Heart right ventricle (tissue), 16 donors: ENCODE results near the gene IMMP2L. TPM values are rescaled to one million over a fixed set of nuclear protein-coding genes. Genes with fewer than 3 reads are reported as not detected.

Source experiments
- ATAC-seq, 8 donors: fragments of 200-7000 bp; cut with Tn5 transposase; one replicate each; pipeline ENCODE4 v1.9.1; 2020; ENCODE audit warnings: mild to moderate bottlenecking in 8 of 8, moderate library complexity in 8 of 8, moderate number of reproducible peaks in 1 of 8
- DNase-seq, 2 donors: peaks; one replicate each; pipeline ENCODE4 v3.0.0-alpha.2; 2020
- H3K27ac ChIP-seq, 10 donors: fragments of 200-600 bp; sonication (generic) in 2 of 10; one replicate each; pipeline versions ENCODE4 v1.5.0 to v1.8.0; 2020 to 2022; ENCODE audit warnings: mild to moderate bottlenecking in 3 of 10
- H3K27me3 ChIP-seq, 7 donors: fragments of 200-600 bp; one replicate each; pipeline ENCODE4 v1.8.0; 2021 to 2022; ENCODE audit warnings: mild to moderate bottlenecking in 2 of 7
- H3K36me3 ChIP-seq, 9 donors: fragments of 200-600 bp; sonication (generic) in 1 of 9; one replicate each; pipeline versions ENCODE4 v1.5.0 to v1.8.0; 2020 to 2022; ENCODE audit warnings: mild to moderate bottlenecking in 2 of 9
- H3K4me1 ChIP-seq, 9 donors: fragments of 200-600 bp; sonication (generic) in 1 of 9; one replicate each; pipeline versions ENCODE4 v1.5.0 to v1.8.0; 2020 to 2022; ENCODE audit warnings: mild to moderate bottlenecking in 4 of 9
- H3K4me3 ChIP-seq, 10 donors: fragments of 200-600 bp; sonication (generic) in 2 of 10; one replicate each; pipeline versions ENCODE4 v1.5.0 to v1.8.0; 2020 to 2022; ENCODE audit warnings: mild to moderate bottlenecking in 7 of 10, moderate library complexity in 2 of 10
- H3K9me3 ChIP-seq, 11 donors: fragments of 200-600 bp in 10 of 11; sonication (generic) in 2 of 11; one replicate each; pipeline versions ENCODE4 v1.5.0 to v1.8.0; 2013 to 2022; ENCODE audit warnings: mild to moderate bottlenecking in 2 of 11, control low read depth in 1 of 11, moderate library complexity in 1 of 11
- CTCF ChIP-seq, 9 donors: fragments of 200-600 bp; sonication (generic) in 2 of 9; IDR thresholded peaks; one replicate each; pipeline versions ENCODE4 v1.5.0 to v1.8.0; 2021 to 2022; ENCODE audit warnings: antibody characterized with exemption in 9 of 9, mild to moderate bottlenecking in 5 of 9, moderate library complexity in 1 of 9
- WGBS, 2 donors: extraction: QIAGEN DNeasy Blood & Tissue Kit; methylation state at CpG; one replicate each; pipeline ENCODE4 v1.1.7; 2013; ENCODE audit warnings: inconsistent platforms in 1 of 2; 5-methylcytosine and 5-hydroxymethylcytosine counted together
- intact Hi-C, 10 donors: fragments of 100-400 bp; cut with DNase I; formaldehyde crosslinking; loops; one replicate each; pipeline versions ENCODE4 v1.11.1 to v1.14.2; 2022
- polyA plus RNA-seq, 2 donors: library from polyadenylated mRNA; stranded (reverse); fragments of 200-250 nt; gene quantifications; one replicate each; pipeline ENCODE4 v1.2.3, GENCODE V29; 2013
- total RNA-seq, 10 donors: library from RNA; stranded (reverse); fragmentation: NEBNext Ultra II Directional in 3 of 10; extraction: Animal tissue kit (Norgen Biotek cat#: 25700) in 3 of 10; gene quantifications; one replicate each; pipeline versions ENCODE4 v1.2.1 to v1.2.4, GENCODE V29; 2021 to 2023
- donor health status: Arrhythmogenic right ventricular cardiomyopathy.
- donor health status: ischemic (EF 13 %, LVEDD 7.1; RV severe dilation, severe dysfunction).
- donor health status: healthy with polysubstance abuse.
- donor health status: DM: no; HTN: yes; CAD: no.
- donor health status: DM: no; HTN: no; CAD: no.
- donor health status: ischemic (EF 25% LVEDD 6.9; RV normal size, moderate dysfunction).
- donor health status: ischemic (EF 25% LVEDD 5.7; RV mildly dilated, moderate dysfunction).
- donor health status: healthy.
- donor health status: DM: yes; HTN: yes; CAD: no.
- donor health status: Ischemic cardiomyopathy.
- donor health status: ischemic (EF 35%, LVEDD 5.7; RV mildly dilated, moderate dysfunction).
- donor health status: nonischemic (EF 11% LVEDD 7.7; RV severe dilation, severe dysfunction).
- donor health status: DM: yes; HTN: yes; CAD: no.
- donor health status: PGD.
- donor health status: ischemic (EF 29% LVEDD 5.4; RV normal size, mild dysfunction).
- donor health status: nonischemic (EF 23%, LVEDD 6.1; RV moderate dilation, normal function).

Gene IMMP2L
- total and polyA plus RNA-seq, 12 donors, result 4.3 to 20.8 (median 17.3) TPM

GRCh38 chr7:110645616-110646015 lies 916.7 kb downstream of the IMMP2L start:
- no peak for ATAC-seq
- WGBS, 2 donors, result 94 to 97% methylated on average over 2 of the region's 2 CpGs

GRCh38 chr7:110645060-110645459 lies 917.2 kb downstream of the IMMP2L start:
- intact Hi-C loops, result no loop called here
- no peaks in the 10 kb centered on the region for H3K4me1 ChIP-seq
- H3K36me3 ChIP-seq, result no peaks in the 10 kb centered on the region
- H3K4me3 ChIP-seq, result no peak overlapping the region
- no peak for ATAC-seq
- no peaks in the 10 kb centered on the region for H3K9me3 ChIP-seq
- TF ChIP-seq CTCF (IDR thresholded peaks at IDR 0.05), result no peak
- H3K27ac ChIP-seq, result no peak overlapping the region
- WGBS, 2 donors, result 83 to 91% methylated on average over 3 of the region's 3 CpGs
- H3K27me3 ChIP-seq, result no peaks in the 10 kb centered on the region
- DNase-seq, result no peak

More at GRCh38 chr7:110645616-110646015, 916.7 kb downstream of the IMMP2L start:
- Histone ChIP-seq H3K27ac (no peak overlapping the region), H3K36me3 (no peaks in the 10 kb centered on the region), H3K9me3 (no peaks in the 10 kb centered on the region), H3K4me3 (no peak overlapping the region), H3K27me3 (no peaks in the 10 kb centered on the region), H3K4me1 (no peaks in the 10 kb centered on the region)
- TF ChIP-seq CTCF (IDR thresholded peaks at IDR 0.05), result no peak
- intact Hi-C loops, result no loop called here
- DNase-seq, result no peak

- intact Hi-C loops, result no loop called here
- Histone ChIP-seq H3K27ac (no peak overlapping the region), H3K4me1 (no peaks in the 10 kb centered on the region), H3K36me3 (no peaks in the 10 kb centered on the region), H3K9me3 (peaks cover 0 to 17% (median 8%) of the 10 kb centered on the region in 11 donors), H3K27me3 (no peaks in the 10 kb centered on the region), H3K4me3 (no peak overlapping the region)
- DNase-seq (no peak), ATAC-seq (no peak)
- TF ChIP-seq CTCF (IDR thresholded peaks at IDR 0.05), result no peak
- WGBS, 2 donors, result 76 to 79% methylated on average over 5 of the region's 5 CpGs
Observed at GRCh38 chr7:110637252-110637651, 925.0 kb downstream of the IMMP2L start.

- H3K9me3 ChIP-seq, result peaks cover 0 to 17% (median 8%) of the 10 kb centered on the region in 11 donors
- no peak for ATAC-seq
- WGBS, 2 donors, result 57 to 65% methylated on average over 2 of the region's 2 CpGs
- intact Hi-C loops, result no loop called here
- no peak for DNase-seq
- TF ChIP-seq CTCF (IDR thresholded peaks at IDR 0.05), result no peak
- no peak overlapping the region for H3K4me3 ChIP-seq
- no peaks in the 10 kb centered on the region for H3K4me1 ChIP-seq
- H3K27me3 ChIP-seq, result no peaks in the 10 kb centered on the region
- H3K36me3 ChIP-seq, result no peaks in the 10 kb centered on the region
- H3K27ac ChIP-seq, result no peak overlapping the region
Observed at GRCh38 chr7:110633313-110633712, 929.0 kb downstream of the IMMP2L start.
